ENCODE measurements around the gene GALR3. TPM values are rescaled to one million over a fixed set of nuclear protein-coding genes. Genes with fewer than 3 reads are reported as not detected.

Gene GALR3
- total RNA-seq, 2 donors from 2014 or later = 0.85 TPM; not detected in 1

GRCh38 chr22:37806409-37807333, 16.5 kb upstream of the GALR3 start:
- TF ChIP-seq POLR2AphosphoS5 (IDR thresholded peaks at IDR 0.05) = no peak
- TF ChIP-seq POLR2A (IDR thresholded peaks at IDR 0.05) = no peak
- TF ChIP-seq CTCF (IDR thresholded peaks at IDR 0.05) = no peak
- no peaks in the 10 kb centered on the region for H3K36me3 ChIP-seq
- peak overlapping the region; percentile 54 to 64 for H3K4me3 ChIP-seq
- peak overlapping the region; percentile 91 to 94 for H3K27ac ChIP-seq
- no peaks in the 10 kb centered on the region for H3K9me3 ChIP-seq
- intact Hi-C loops (cut with DNase I) = no loop called here
- no peak for DNase-seq (ENCODE audit: low spot score)
- no peaks in the 10 kb centered on the region for H3K27me3 ChIP-seq (replicated peaks; ENCODE audit: insufficient read depth)
- 2% methylated on average over 19 of the region's 19 CpGs for WGBS
- no peaks in the 10 kb centered on the region for H3K4me1 ChIP-seq (replicated peaks)

- Histone ChIP-seq H3K9me3 (no peaks in the 10 kb centered on the region), H3K36me3 (peaks cover 0 to under 1% of the 10 kb centered on the region in 2 donors), H3K27me3 (replicated peaks; ENCODE audit: insufficient read depth) (no peaks in the 10 kb centered on the region), H3K27ac (peak within 1 kb of the TSS; percentile 91 to 94), H3K4me1 (replicated peaks) (no peaks in the 10 kb centered on the region), H3K4me3 (peak within 1 kb of the TSS; percentile 54 to 64)
- TF ChIP-seq POLR2AphosphoS5 (IDR thresholded peaks at IDR 0.05) (peak; percentile 89), POLR2A (IDR thresholded peaks at IDR 0.05) (peak; percentile 92), CTCF (IDR thresholded peaks at IDR 0.05) (peak in 1 of 4 experiments; percentile 15)
- peak; percentile 97 for DNase-seq (ENCODE audit: low spot score)
- intact Hi-C loops (cut with DNase I) = no loop called here
- 0% methylated on average over 60 of the region's 73 CpGs for WGBS
Observed at GRCh38 chr22:37807410-37808293, 15.5 kb upstream of the GALR3 start, which contains the start of gene GCAT. GCAT (plus strand) TSS chr22:37807934; CDS start chr22:37807968, 34 bp downstream.

DNA sequence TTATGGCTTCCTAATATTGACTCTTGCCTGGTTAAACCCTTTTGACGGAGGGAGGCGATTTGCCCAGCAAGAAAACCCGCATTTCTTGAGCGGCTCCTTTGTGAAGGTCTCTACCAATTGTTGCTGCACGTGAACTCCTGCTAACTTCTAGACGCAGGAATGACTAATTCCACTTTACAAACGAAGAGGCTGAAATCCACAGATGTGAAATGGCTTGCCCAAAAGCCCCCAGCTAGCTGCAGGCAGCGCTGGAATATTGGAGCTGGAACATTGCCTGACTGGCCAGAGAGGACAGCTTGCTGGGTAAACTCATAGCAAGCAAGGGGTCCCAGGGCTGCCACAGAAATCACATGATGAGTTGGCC, 14.9 kb upstream of the GALR3 start:
- intact Hi-C loops (cut with DNase I) = no loop called here
- no peak for DNase-seq (ENCODE audit: low spot score)
- no peaks in the 10 kb centered on the region for H3K4me1 ChIP-seq (replicated peaks)
- H3K27me3 ChIP-seq (replicated peaks; ENCODE audit: insufficient read depth) = no peaks in the 10 kb centered on the region
- 3% methylated on average over 8 of the region's 8 CpGs for WGBS
- H3K36me3 ChIP-seq = peaks cover 0 to 7% of the 10 kb centered on the region in 2 donors
- TF ChIP-seq CTCF (IDR thresholded peaks at IDR 0.05) (no peak), POLR2A (IDR thresholded peaks at IDR 0.05) (no peak), POLR2AphosphoS5 (IDR thresholded peaks at IDR 0.05) (no peak)
- no peaks in the 10 kb centered on the region for H3K9me3 ChIP-seq
- peak overlapping the region; percentile 91 to 94 for H3K27ac ChIP-seq
- peak overlapping the region; percentile 54 to 64 for H3K4me3 ChIP-seq

DNA sequence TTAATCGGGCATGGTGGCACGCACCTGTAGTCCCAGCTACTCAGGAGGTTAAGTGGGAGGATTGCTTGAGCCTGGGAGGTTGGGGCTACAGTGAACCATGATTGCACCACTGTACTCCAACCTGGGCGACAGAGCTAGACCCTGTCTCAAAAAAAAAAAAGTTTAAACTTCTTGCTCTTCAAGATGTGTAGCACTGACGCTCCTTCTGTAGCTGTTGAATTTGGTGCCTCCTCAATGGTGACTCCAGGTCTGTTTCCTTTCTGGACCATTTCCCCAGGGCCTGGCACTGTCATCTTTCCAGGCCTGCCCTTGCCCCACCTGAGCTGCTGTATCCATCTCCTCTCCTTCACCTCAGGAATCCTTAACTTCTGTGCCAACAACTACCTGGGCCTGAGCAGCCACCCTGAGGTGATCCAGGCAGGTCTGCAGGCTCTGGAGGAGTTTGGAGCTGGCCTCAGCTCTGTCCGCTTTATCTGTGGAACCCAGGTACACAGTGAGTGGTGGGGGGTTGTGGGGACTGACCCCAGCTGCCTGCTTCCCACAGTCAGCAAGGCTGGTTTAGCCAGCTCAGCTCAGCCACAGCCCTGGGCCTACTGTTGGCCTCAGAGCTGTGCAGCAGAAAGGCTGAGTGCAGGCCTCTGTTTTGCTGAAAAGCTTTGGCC, 13.4 kb upstream of the GALR3 start:
- intact Hi-C loops (cut with DNase I) = no loop called here
- Histone ChIP-seq H3K4me3 (no peak overlapping the region), H3K27ac (no peak overlapping the region), H3K27me3 (replicated peaks; ENCODE audit: insufficient read depth) (no peaks in the 10 kb centered on the region), H3K4me1 (replicated peaks) (no peaks in the 10 kb centered on the region), H3K36me3 (peaks cover 0 to 11% of the 10 kb centered on the region in 2 donors), H3K9me3 (no peaks in the 10 kb centered on the region)
- TF ChIP-seq CTCF (IDR thresholded peaks at IDR 0.05) = no peak
- TF ChIP-seq POLR2AphosphoS5 (IDR thresholded peaks at IDR 0.05) = no peak
- TF ChIP-seq POLR2A (IDR thresholded peaks at IDR 0.05) = no peak
- no peak for DNase-seq (ENCODE audit: low spot score)
- 87% methylated on average over 5 of the region's 5 CpGs for WGBS
